K562 (cell line): Measurements from ENCODE around the gene UBE2M. TPM values are rescaled to one million over a fixed set of nuclear protein-coding genes. Genes with fewer than 3 reads are reported as not detected.

ENCODE experiments used
- ATAC-seq: fragments of 200-7000 bp; cut with Tn5 transposase; 3 replicates; pipeline ENCODE4 v1.9.1; 2020; ENCODE audit warnings: moderate library complexity
- BruUV-seq: library from RNA; stranded (reverse); fragments of 400-500 nt; replicated peaks from 2 replicates; lab custom pipeline; 2021; lab: Mats Ljungman, UMichigan
- CTCF ChIA-PET: fragments of 300-600 bp; formaldehyde crosslinking; extraction: SDS; loops from one replicate; lab custom pipeline; 2021; ENCODE audit warnings: low intra/inter-chr PET ratio; lab: Yijun Ruan, JAX
- POLR2A ChIA-PET: fragments of 300-600, 350-650 bp; sonication (Branson Sonifier 250); formaldehyde crosslinking; extraction: SDS; loops from one replicate; lab custom pipeline; 2021; ENCODE audit warnings: antibody characterized with exemption, inconsistent platforms; lab: Yijun Ruan, JAX
- DNase-seq, 4 experiments: peaks; one replicate each; pipeline versions ENCODE4 v3.0.0 to v3.0.0-alpha.2; 2011 to 2018; ENCODE audit warnings: low spot score in 3 of 4, mixed read lengths in 3 of 4; ENCODE audit errors: extremely low read depth in 1 of 4
- FAIRE-seq: peaks from 2 replicates; lab custom pipeline; 2011; peaks lifted over from hg19 to GRCh38; lab: Jason Lieb, UNC
- H2AFZ ChIP-seq: 2 replicates; pipeline ENCODE4 v1.6.0; 2011; ENCODE audit warnings: low read depth, low read length, control low read depth, inconsistent platforms
- H3K27ac ChIP-seq: fragments of 200-600 bp; 3 replicates; pipeline ENCODE4 v1.8.0; 2011; ENCODE audit warnings: low read depth, mild to moderate bottlenecking, control low read depth, inconsistent platforms, low read length, moderate library complexity, mixed read lengths; ENCODE audit errors: extremely low read depth
- H3K27me3 ChIP-seq, 2 experiments: fragments of 300-600 bp in 1 of 2; 2 replicates in 1 of 2; 3 replicates in 1 of 2; pipeline versions ENCODE4 v1.6.0 to v1.8.0; 2011; ENCODE audit warnings: inconsistent platforms in 2 of 2, low read length in 2 of 2, mild to moderate bottlenecking in 1 of 2, mixed read lengths in 1 of 2, moderate library complexity in 1 of 2; ENCODE audit not compliant: control insufficient read depth in 2 of 2, insufficient read depth in 2 of 2
- H3K36me3 ChIP-seq: fragments of 300-600 bp; 3 replicates; pipeline ENCODE4 v1.8.0; 2011; ENCODE audit warnings: mild to moderate bottlenecking, low read length, inconsistent platforms; ENCODE audit not compliant: control insufficient read depth, insufficient read depth
- H3K4me1 ChIP-seq, 2 experiments: fragments of 200-600 bp in 1 of 2; replicated peaks in 1 of 2; 2 replicates in 1 of 2; 3 replicates in 1 of 2; pipeline versions ENCODE4 v1.5.1 to v1.8.0; 2011; ENCODE audit warnings: inconsistent platforms in 2 of 2, low read length in 2 of 2, mild to moderate bottlenecking in 1 of 2, mixed read lengths in 1 of 2, moderate library complexity in 1 of 2; ENCODE audit not compliant: control insufficient read depth in 2 of 2, insufficient read depth in 2 of 2
- H3K4me2 ChIP-seq: 2 replicates; pipeline ENCODE4 v1.6.1; 2011; ENCODE audit warnings: low read length, control low read depth, inconsistent platforms, mixed read lengths; ENCODE audit not compliant: insufficient read depth
- H3K4me3 ChIP-seq: fragments of 200-600 bp; sonication (generic), shearing (Covaris generic); 2 replicates; pipeline ENCODE4 v1.5.1; 2016; ENCODE audit warnings: control low read depth, inconsistent platforms
- H3K79me2 ChIP-seq: fragments of 200-600 bp; 3 replicates; pipeline ENCODE4 v1.8.0; 2011; ENCODE audit warnings: low read length, inconsistent platforms; ENCODE audit not compliant: control insufficient read depth, insufficient read depth
- H3K9ac ChIP-seq, 2 experiments: 2 replicates each; pipeline versions ENCODE4 v1.6.0 to v1.6.1; 2011; ENCODE audit warnings: low read depth in 2 of 2, low read length in 2 of 2, control low read depth in 1 of 2, inconsistent platforms in 1 of 2, mild to moderate bottlenecking in 1 of 2, mixed read lengths in 1 of 2; ENCODE audit not compliant: insufficient read depth in 1 of 2
- H3K9me1 ChIP-seq: one replicate; pipeline ENCODE4 v1.6.0; 2011; ENCODE audit warnings: inconsistent platforms, mild to moderate bottlenecking, low read length, moderate library complexity; ENCODE audit not compliant: control insufficient read depth, insufficient read depth
- H3K9me3 ChIP-seq: replicated peaks from 2 replicates; pipeline ENCODE4 v1.5.1; 2011; ENCODE audit warnings: low read depth, low read length, inconsistent platforms; ENCODE audit not compliant: control insufficient read depth, insufficient read depth
- H4K20me1 ChIP-seq: replicated peaks from 2 replicates; pipeline ENCODE4 v1.6.1; 2011; ENCODE audit warnings: low read length, inconsistent platforms, mixed read lengths; ENCODE audit not compliant: control insufficient read depth, insufficient read depth
- CTCF ChIP-seq, 3 experiments: IDR thresholded peaks in 2 of 3; conservative IDR thresholded peaks in 1 of 3; 2 replicates each; pipeline ENCODE4 v1.5.1; 2011 to 2012; ENCODE audit warnings: low read length in 3 of 3, mild to moderate bottlenecking in 3 of 3, control low read depth in 2 of 3, improper control_type of control experiment in 1 of 3, inconsistent platforms in 1 of 3, low read depth in 1 of 3, mixed read lengths in 1 of 3, moderate library complexity in 1 of 3; ENCODE audit not compliant: insufficient read depth in 2 of 3
- NCOA2 ChIP-seq, 2 experiments: fragments of 450-650 bp; IDR thresholded peaks; 2 replicates each; pipeline ENCODE4 v1.6.1; 2018; ENCODE audit warnings: mild to moderate bottlenecking in 2 of 2, moderate library complexity in 1 of 2; ENCODE audit not compliant: partially characterized antibody in 2 of 2
- NR1H2 ChIP-seq: sonication (generic); formaldehyde crosslinking; IDR thresholded peaks from 2 replicates; pipeline ENCODE4 v1.4.0; 2020; ENCODE audit warnings: mild to moderate bottlenecking, missing genetic modification reagents
- POLR2G ChIP-seq: fragments of 200-400 bp; formaldehyde crosslinking; IDR thresholded peaks from 2 replicates; pipeline ENCODE4 v1.6.1; 2017; ENCODE audit warnings: low read depth, mild to moderate bottlenecking, antibody characterized with exemption, low read length, moderate library complexity
- POLR2H ChIP-seq: IDR thresholded peaks from 2 replicates; pipeline ENCODE4 v1.6.1; 2016; ENCODE audit warnings: missing genetic modification characterization, low read depth, mild to moderate bottlenecking, control low read depth, missing compliant biosample characterization, moderate library complexity
- RBBP5 ChIP-seq: fragments of 200-600 bp; sonication (generic); IDR thresholded peaks from 2 replicates; pipeline ENCODE4 v1.6.1; 2012; ENCODE audit warnings: borderline replicate concordance, mild to moderate bottlenecking, low read length, control low read depth, inconsistent platforms; ENCODE audit not compliant: insufficient read depth, poor library complexity, severe bottlenecking
- SMARCA5 ChIP-seq: fragments of 450-650 bp; IDR thresholded peaks from 2 replicates; pipeline ENCODE4 v1.6.1; 2016
- SUPT5H ChIP-seq: fragments of 450-650 bp; IDR thresholded peaks from 2 replicates; pipeline ENCODE4 v1.6.1; 2016
- TRIM25 ChIP-seq: fragments of 450-650 bp; IDR thresholded peaks from 2 replicates; pipeline ENCODE4 v1.7.0; 2016; ENCODE audit warnings: borderline replicate concordance
- XRCC4 ChIP-seq: IDR thresholded peaks from one replicate; pipeline ENCODE4 v1.6.1; 2011; ENCODE audit not compliant: insufficient read depth, insufficient read length; ENCODE audit errors: extremely low read depth
- WGBS: fragments of 100-300 bp; shearing (Covaris generic); methylation state at CpG from one replicate; pipeline ENCODE4 v1.1.6; 2016; ENCODE audit warnings: low coverage, mixed read lengths; ENCODE audit not compliant: insufficient coverage; ENCODE audit errors: missing lambda C conversion rate; 5-methylcytosine and 5-hydroxymethylcytosine counted together
- in situ Hi-C: fragments of 300-500 bp; cut with MboI; formaldehyde crosslinking; loops from 4 replicates; pipeline ENCODE4 v1.15.0; 2018; ENCODE audit warnings: inconsistent platforms, mixed read lengths
- intact Hi-C: fragments of 100-400 bp; cut with micrococcal nuclease; formaldehyde crosslinking; loops from 2 replicates; pipeline ENCODE4 v1.14.2; 2022
- polyA plus RNA-seq, 8 experiments: library from polyadenylated mRNA; depleted of rRNA in 4 of 8; stranded (reverse) in 5 of 8; unstranded in 3 of 8; fragments of >200 nt; fragmentation: Nextera tagmentation in 2 of 8; fragmentation: Illumina TruSeq in 1 of 8; extraction: Ambion mirVana in 2 of 8; extraction: Trizol in 1 of 8; gene quantifications; 2 replicates each; pipeline versions ENCODE4 v1.2.1 to v1.2.3, GENCODE V29; 2011 to 2014; ENCODE audit warnings: inconsistent platforms in 1 of 8, missing spikeins in 1 of 8
- total RNA-seq, 7 experiments: library from RNA; depleted of rRNA in 6 of 7; stranded (reverse); fragments of >200 nt in 6 of 7; fragmentation: Illumina TruSeq in 2 of 7; extraction: Trizol in 2 of 7; gene quantifications; 2 replicates each; pipeline versions ENCODE4 v1.2.1 to v1.2.3, GENCODE V29; 2011 to 2021; ENCODE audit warnings: low replicate concordance in 1 of 7
- TF ChIP-seq, protein P1 (sequence below): sonication (generic); formaldehyde crosslinking; IDR thresholded peaks from 2 replicates; pipeline ENCODE4 v1.8.1; 2022; ENCODE audit warnings: missing genetic modification reagents

Gene UBE2M
- total and polyA plus RNA-seq, 9 of the 15 experiments (the other 6 are each of a cell fraction or from before 2014, with no cell fraction given), result 0.92 to 163 (median 85.7) TPM

GRCh38 chr19:58545286-58546018 lies 13.0 kb downstream of the UBE2M start (continued):
- TF ChIP-seq XRCC4 (no peak), TRIM25 (no peak), NCOA2 (IDR thresholded peaks at IDR 0.05; ENCODE audit: partially characterized antibody in 2 of 2) (no peak), SMARCA5 (no peak)

DNA sequence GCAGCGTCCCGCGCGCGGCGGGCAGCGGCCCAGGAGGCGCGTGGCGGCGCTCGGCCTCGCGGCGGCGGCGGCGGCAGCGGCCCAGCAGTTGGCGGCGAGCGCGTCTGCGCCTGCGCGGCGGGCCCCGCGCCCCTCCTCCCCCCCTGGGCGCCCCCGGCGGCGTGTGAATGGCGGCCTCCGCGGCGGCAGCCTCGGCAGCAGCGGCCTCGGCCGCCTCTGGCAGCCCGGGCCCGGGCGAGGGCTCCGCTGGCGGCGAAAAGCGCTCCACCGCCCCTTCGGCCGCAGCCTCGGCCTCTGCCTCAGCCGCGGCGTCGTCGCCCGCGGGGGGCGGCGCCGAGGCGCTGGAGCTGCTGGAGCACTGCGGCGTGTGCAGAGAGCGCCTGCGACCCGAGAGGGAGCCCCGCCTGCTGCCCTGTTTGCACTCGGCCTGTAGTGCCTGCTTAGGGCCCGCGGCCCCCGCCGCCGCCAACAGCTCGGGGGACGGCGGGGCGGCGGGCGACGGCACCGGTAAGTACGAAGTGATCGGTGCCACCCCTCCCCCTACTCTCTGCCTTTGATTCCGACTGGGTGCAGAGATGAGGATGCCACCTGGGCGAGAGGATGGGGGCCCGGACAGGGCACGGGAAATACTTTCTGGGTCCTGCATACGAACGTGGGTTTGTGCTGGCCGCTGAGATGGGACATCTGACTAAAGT lies 13.7 kb downstream of the UBE2M start:
- in situ Hi-C loops (no loop called here), intact Hi-C loops (no loop called here)
- Histone ChIP-seq H3K9me3 (no peaks in the 10 kb centered on the region), H3K36me3 (peaks cover 49% of the 10 kb centered on the region), H3K79me2 (peaks cover 49% of the 10 kb centered on the region), H3K4me3 (peak overlapping the region; percentile 100), H3K9me1 (peaks cover 8% of the 10 kb centered on the region), H3K4me2 (peak overlapping the region; percentile 89), H2AFZ (peak overlapping the region; percentile 75; the same call in 1 of the 2 replicates), H3K27ac (peak overlapping the region; percentile 88), H3K27me3 (no peaks in the 10 kb centered on the region), H4K20me1 (peaks cover 44% of the 10 kb centered on the region), H3K9ac (peak overlapping the region; percentile 88 to 98), H3K4me1 (peaks cover 13 to 35% of the 10 kb centered on the region in 2 experiments; a peak in 4 of 5 replicates)
- ChIA-PET POLR2A (interaction anchor here (1.2 to 3.9 kb wide), 4 partner anchors 9 to 25 kb away, joined by 10 to 48 read pairs (median 12); partner anchors contain the start of genes CHMP2A and ZBTB45), CTCF (interaction anchor here (1.6 kb wide), 1 partner anchor 26 kb away, joined by 4 read pairs; no protein-coding TSS in a partner anchor)
- peak; percentile 53 for ATAC-seq
- no peak for FAIRE-seq
- peak; percentile 79 to 92 (median 88) for DNase-seq
- WGBS, result 1% methylated on average over 35 of the region's 92 CpGs
- BruUV-seq, result no TSS peak
- 0 out of 2 replicates have a peak, but pooled peaks have one; percentile 23 for TF ChIP-seq SUPT5H
- 0 out of 2 replicates have a peak, but pooled peaks have one; percentile 26 for TF ChIP-seq NR1H2 (CRISPR knock-in tag)
- TF ChIP-seq POLR2G, result peak; percentile 49
- peak; percentile 72 for TF ChIP-seq RBBP5
- TF ChIP-seq, protein P1, sequence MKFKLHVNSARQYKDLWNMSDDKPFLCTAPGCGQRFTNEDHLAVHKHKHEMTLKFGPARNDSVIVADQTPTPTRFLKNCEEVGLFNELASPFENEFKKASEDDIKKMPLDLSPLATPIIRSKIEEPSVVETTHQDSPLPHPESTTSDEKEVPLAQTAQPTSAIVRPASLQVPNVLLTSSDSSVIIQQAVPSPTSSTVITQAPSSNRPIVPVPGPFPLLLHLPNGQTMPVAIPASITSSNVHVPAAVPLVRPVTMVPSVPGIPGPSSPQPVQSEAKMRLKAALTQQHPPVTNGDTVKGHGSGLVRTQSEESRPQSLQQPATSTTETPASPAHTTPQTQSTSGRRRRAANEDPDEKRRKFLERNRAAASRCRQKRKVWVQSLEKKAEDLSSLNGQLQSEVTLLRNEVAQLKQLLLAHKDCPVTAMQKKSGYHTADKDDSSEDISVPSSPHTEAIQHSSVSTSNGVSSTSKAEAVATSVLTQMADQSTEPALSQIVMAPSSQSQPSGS (CRISPR knock-in tag), result no peak
- TF ChIP-seq CTCF (IDR thresholded peaks at IDR 0.05 in 2 of 3, conservative IDR thresholded peaks at IDR 0.05 in 1 of 3; ENCODE audit: insufficient read depth in 2 of 3, low read depth in 1 of 3, low read length in 3 of 3), result 0 out of 6 replicates have a peak, but pooled peaks of 1 of the 3 experiments have one; percentile 0
- TF ChIP-seq POLR2H (tag), result peak; percentile 3; the same call in 1 of the 2 replicates
